HUDEP-2 (cell line): Measurements from ENCODE around the gene MRPL27.

Source experiments
- DNase-seq, 76 experiments: peaks; one replicate each; lab custom pipeline; 2025; ENCODE audit not compliant: unreplicated experiment in 76 of 76; lab: John Stamatoyannopoulos, UW

MRPL27 gene

DNA sequence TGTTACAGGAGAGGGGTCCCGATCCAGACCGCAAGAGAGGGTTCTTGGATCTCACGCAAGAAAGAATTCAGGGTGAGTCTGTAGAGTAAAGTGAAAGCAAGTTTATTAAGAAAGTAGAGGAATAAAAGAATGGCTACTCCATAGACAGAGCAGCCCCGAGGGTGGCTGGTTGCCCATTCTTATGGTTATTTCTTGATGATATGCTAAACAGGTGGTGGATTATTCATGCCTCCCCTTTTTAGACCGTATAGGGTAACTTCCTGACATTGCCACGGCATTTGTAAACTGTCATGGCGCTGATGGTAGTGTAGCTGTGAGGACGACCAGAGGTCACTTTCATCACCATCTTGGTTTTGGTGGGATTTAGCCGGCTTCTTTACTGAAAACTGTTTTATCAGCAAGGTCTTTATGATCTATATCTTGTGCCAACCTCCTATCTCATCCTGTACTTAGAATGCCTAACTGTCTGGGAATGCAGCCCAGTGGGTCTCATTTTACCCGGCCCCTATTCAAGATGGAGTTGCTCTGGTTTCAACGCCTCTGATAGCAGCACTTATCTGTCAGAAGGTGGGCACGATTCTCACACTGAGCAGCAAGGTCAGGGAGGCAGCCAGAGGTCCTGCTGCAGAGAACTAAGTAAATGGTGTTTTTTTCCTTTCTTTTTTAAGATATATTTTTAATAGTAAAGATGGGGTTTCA, 53.5 kb downstream of the MRPL27 start:
- no peak for DNase-seq

DNA sequence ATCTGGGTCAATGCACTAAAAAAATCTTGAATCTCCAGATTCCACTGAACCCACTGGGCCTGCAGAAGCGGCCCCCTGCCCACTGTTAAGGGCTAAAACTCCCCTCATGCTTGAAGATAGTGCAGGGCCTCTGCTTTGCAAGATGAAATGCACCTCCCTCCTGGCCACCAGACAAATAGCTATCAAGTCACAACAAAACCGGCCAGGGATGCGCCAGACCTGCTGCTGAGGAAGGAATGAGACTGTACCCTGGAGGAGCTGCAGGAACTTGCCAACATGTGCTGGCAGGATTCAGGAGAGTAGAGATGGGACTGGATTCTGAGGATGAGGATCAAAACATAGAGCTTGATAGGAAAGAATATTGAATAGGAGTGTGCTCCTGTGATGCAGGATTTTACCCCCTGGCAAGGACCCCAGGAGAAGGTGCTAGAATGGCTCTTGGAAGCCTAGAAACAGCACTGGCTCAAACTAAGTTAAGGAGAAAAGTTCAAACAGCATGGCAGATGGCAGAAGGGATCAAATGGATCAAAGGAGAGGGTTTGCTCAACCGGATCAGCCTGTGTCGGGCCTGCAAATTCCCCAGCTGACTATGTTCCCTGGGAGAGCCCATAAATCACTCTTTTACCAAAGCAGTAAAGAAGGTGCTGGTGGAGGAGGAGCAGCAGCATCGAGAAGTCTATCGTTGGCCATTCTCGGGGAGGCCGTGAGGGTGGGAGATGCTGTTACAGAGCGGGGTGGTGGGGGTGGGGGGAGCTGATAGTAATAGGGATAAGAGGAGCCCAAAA, 54.3 kb downstream of the MRPL27 start:
- no peak for DNase-seq
